Hematopoietic multipotent progenitor cell treated with erythropoietin and hydrocortisone succinate and interleukin-3 and kit ligand, for 4 days (in vitro differentiated cells): Measurements from ENCODE around the gene TRMT1.
A peak's percentile ranks its signal among the peaks of the same experiment; 100 is the strongest.
"Not testable (repeated sequence)": the region's sequence is repeated elsewhere in the genome, so short reads cannot be mapped to it uniquely, and the experiment has no call there.

Experiments used
- DNase-seq: peaks from one replicate; pipeline ENCODE4 v3.0.0-alpha.2; 2015

The TRMT1 gene

DNA sequence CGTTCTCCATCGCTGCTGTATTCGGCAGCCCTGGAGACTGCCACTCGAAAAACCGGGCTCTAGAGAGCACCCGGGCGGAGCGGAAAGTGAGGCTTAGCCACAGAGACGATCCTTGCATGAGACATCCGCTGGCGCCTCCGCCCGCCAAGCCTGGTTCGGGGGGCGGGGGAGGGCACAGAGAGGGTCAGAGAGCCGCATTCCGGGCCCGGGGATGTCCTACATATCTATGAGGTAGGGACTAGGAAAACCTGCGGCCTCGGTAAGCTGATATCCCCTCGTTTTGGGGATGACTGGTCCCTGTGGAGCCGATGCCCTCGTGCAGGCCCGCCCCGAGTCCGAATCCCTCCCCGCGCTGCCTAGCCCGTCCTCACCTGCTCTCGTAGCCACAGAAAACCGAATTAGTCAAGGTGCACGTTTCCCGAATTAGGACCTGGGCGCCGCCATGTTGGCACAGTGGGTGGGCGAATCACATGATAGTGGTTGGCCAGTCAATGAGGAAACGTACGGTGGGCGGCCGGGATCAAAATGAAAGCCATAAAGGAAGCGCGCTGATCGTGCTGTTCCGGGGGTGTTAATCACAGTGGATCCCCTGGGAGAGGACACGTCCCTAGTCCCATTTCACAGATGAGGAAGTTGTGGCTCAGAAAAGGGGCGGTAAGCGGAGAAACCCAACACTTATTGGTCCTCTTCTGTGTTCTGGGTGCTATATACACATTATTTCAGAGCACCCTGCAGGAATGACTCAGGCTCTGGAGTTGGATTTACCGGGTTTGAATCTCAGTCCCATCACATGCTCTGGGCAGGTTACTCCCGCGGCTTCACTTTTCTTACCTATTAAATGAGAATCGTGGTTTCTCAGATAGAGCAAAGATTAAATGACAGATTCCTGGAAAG is at the start of gene TRMT1:
TRMT1 (minus strand) TSS at position 459 of the 894 bp plus-strand sequence; CDS start at position 118, 341 bp downstream.
- DNase-seq, result peak; percentile 98

DNA sequence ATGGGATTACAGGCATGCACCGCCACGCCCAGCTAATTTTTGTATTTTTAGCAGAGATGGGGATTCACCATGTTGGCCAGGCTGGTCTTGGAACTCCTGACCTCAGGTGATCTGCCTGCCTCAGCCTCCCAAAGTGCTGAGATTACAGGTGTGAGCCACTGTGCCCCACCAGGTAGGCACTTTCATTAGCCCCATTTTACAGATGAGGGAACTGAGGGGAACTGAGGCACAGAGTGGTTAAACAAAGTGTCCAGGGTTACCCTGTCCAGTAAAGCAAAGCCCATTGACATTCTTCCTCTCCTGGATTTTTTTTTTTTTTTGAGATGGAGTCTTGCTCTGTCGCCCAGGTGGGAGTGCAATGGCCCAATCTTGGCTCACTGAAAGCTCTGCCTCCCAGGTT is 49.6 kb upstream of the TRMT1 start:
- DNase-seq, result not testable (repeated sequence)

DNA sequence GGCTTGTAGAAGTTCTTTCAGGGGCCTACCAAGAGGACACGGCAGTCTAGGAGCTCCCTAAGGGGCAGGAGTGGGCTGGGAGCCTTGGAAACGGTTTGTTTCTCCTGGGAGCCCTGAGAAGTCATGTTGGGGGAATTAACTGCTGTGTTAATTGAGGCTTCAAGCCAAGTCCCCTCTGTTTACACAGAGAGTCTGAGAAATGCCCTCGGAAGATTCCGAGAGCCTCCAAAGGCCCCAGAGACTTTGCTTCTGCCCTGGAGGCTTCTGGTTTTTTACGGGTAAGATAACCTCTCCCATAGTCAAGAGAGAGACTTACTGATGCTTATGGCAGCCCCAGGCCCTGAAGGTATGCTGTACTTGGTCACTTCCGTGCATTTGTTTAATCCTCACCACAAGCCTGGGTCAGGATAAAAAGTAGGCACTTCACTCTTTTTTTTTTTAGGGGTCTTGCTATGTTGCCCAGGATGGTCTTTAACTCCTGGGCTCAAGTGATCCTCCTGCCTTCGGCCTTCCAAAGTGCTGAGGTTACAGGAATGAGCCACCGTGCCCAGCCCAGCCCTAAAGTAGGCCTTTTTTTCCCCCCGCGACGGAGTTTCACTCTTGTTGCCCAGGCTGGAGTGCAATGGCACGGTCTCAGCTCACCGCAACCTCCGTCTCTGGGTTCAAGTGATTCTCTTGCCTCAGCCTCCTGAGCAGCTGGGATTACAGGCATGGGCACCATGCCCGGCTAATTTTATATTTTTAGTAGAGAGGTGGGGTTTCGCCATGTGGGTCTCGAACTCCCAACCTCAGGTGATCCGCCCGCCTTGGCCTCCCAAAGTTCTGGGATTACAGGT is 48.8 kb upstream of the TRMT1 start:
- no peak for DNase-seq

DNA sequence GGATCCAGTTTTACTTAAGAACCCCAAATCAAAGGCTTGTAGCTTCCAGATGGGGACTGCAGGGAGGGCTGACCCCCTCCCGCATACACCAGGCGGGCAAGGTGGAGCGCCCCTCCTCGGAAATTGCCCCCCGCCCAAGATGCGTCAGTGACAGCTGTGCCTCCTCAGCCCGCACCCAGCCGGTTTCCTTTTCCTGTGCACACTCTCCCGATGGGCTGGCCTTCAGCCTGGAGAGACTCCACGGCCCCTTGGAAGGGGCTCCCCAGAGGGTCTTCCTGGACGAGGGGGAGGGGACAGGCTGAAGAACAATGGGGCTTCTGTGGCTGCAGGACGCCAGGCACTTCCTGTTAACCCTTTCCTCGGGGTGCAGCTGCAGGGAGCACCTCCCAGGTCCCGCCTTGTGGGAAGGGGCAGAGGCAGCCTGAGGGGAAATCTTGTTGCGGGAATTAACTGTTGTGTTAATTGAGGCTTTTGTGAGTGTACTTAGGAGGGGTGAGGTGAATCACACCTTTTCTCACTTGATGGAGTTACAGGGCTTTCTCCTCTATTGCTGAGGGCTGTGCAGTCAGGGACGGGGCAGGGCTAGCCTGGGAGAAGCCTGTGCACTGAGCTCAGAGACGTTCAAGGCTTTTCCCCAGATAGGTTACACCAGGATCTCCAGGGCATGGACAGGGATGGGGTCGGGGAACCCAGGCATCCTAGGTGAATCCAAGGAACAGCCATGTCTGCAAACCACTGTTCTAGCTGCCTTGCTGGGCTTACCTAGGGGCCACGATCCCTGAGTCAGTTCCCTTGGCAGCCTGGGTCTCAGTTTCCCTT is 48.0 kb upstream of the TRMT1 start:
- DNase-seq, result peak; percentile 77

DNA sequence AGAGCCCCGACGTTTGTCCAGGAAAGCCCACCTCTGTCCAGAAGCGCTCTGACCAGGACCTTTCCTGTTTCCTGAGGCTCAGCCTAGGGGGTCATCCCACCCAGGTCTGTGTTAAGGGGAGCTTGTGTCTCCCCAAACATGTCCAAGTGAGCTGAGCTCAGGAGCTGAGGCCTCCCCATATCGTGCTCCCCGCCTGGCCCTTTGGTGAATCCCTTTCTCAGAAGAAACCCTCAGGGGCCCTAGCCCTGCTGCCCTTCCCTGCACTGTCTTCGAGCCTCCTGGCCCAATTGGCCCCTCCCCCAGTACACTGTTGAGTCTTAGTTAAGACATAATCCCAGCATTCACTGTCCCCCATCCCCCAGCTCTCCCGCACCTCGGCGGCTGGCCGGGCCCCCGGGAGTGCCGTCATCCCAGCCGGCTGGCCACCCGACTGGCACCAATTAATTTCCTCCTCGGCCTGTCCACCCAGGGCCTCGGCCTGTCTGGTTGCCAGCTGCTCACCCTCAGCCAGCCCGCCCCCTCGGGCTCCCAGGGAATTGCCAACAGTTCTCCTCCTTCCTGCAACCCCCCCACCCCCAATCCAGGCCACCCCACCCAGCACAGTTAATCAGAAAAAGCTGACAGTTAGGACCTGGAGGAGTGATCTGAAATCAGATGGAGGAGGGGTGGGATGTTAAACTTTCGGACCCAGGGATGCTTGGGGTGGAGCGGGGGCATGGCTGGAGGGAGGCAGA is 47.2 kb upstream of the TRMT1 start:
- DNase-seq, result peak; percentile 82

DNA sequence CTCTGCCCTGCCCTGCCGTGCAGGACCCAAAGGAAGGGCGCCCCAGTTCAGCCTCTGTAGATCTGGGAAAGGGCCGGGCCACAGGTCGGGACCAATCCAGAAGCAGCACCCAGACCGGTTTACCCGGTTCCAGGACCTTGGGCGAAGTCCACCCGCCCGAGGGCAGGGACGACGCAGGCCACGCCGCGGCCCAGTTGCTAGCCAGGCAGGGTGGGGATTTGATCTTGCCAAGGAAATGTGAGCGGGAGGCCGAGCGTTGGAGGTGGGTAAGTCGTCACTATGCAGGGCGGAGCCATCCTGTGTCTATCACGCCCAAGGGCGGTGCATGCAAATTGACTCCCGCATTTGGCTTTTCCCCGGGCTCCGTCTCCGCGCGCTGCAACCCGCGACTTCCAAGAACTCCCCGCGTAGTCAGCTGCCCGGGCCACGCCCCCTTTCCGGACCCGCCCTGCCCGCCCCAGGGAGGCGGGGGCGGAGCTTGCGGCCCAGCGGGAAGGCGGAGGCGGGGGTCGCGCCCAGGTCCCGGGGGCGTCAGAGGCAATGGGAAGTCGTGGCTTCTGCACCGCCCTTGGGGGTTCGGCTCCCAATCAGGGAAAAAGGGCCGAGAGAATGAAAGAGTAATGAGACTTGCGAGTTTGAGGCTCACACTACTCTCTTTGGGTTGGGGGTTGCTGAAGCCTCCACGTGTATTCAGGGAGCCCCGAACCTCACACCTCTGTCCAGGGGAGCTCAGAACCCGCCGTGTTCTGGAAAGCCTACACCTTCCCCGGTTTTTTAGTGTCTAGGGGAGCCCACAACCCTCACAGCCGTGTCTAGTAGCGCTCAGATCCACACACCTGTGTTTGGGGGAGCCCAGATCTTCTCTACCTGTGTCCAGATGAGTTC is 46.4 kb upstream of the TRMT1 start:
- DNase-seq, result peak; percentile 99

DNA sequence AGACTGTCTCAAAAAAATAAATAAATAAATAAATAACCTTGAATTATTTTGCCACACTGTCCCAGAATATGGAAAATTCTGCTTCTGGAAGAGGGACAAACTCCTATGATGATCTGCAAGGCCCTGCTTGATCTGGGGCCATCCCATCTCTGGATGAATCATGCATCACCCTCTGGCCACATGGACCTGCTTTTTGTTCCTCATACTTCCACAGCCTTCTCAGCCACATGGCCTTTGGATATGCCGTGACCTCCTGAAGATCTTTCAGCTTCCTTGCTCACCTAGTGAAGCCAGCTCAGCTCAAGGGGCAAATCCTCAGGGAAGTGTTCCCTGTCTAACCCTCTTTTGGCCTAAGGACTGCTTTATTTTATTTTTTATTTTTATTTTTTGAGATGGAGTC is 44.0 kb upstream of the TRMT1 start:
- no peak for DNase-seq

DNA sequence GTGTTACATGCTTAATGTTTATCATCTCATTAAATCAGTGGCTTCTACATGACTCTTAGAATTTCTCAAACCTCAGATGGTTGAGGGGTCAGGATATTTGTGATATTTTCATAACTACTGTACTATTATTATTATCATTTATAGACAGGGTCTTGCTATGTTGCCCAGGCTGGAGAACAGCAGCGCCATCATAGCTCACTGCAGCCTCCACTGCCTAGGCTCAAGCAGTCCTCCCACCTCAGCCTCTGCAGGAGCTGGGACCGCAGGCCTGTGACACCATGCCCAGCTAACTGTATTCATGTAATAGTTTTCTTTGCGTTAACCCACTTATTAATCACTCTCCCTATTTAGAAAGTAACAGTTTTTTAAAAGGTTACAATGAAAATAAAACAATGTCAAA is 43.2 kb upstream of the TRMT1 start:
- DNase-seq, result no peak

DNA sequence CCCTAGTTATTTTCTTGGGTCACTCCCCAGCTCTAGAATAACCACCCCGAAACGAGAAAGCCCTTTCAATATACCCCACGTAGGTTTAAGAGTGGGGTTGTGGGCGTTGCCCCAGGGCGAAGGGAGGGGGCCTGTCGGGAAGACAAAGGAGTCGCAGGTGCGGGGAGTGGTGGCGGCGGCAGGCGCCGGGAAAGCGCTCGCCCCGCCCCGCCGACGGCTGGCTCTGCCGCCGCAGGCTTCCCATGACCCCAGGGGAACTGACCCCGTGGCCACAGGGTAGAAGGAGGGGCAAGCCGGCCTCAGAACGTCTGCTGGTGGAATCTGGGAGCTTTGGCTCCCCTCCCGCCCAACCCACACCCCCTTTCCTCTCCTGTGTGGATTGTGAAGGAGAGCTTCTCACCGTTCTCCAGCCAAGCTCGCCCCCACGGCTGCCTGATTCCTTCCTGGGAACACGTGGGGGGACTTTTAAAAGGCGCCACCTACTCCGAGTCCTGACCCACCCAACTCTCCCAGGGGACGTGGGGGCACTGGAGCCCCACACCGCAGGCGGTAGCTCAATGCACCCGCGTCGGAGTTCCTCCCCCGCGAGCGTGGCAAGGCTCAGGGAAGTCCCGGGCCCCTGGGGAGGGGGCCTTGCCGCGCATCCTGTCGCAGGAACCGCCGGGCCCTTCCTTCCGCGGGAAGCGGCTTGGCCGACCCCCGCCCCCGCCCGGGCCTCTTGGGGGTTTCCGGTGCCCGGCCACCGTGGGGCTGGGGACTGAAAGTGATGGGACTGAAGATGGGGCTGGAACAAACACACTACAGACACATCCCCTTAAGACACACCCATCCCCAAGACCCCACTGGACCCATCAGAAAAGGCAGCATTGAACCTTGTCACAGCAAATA is 39.2 kb upstream of the TRMT1 start:
- peak; percentile 70 for DNase-seq

DNA sequence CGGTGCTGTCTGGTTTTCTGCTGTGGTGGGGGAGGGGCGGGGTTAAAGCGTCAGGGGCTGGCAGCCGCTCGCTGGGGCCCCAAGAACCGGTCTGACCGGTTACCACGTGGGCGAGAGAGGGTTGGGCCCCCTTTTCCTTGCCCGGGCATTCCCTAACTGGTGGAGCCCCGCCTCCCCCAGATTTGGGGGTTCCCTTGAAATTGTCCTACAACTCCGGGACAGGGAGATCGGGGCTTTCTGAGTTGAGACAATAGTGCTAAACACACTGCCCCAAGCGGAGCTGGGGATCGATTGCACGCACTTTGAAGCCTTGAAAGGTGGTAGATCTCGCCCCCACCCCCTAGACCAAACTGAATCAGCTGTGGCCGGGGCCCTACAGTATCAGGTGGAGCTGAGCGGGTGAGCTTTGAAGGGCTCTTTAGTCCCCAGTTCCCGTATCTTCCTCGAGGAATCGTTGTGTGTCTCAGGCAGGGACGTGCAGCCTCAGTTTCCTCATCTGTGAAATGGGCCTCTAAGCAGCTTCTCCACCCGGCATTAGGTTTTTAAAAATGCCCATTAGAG is 38.5 kb upstream of the TRMT1 start:
- DNase-seq, result peak; percentile 82

DNA sequence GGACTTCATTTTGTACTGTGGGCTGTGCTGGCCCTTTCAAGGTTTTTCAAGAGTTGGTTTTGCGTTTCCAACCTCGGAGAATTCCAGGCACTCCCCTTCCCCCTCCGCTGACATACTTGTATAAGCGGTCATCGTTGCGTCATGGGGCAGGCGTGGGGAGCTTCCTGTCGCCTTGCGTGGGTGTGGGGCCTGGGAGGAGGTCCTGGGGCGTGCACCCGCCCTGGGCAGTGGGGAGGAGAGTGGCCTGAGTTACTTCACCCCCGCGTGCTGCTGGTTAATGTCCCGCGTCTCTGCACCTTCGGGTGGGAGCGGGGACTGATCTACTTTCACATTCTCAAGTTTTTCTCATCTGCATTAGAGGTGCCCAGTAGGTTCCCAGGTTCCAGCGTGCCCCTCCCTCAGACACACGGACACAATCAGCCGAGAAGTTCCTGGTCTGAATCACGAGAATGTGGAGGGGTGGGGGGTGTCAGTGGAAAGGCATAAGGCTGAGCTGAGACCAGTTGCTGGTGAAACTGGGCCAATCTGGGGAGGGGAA is 37.8 kb upstream of the TRMT1 start:
- peak; percentile 86 for DNase-seq

DNA sequence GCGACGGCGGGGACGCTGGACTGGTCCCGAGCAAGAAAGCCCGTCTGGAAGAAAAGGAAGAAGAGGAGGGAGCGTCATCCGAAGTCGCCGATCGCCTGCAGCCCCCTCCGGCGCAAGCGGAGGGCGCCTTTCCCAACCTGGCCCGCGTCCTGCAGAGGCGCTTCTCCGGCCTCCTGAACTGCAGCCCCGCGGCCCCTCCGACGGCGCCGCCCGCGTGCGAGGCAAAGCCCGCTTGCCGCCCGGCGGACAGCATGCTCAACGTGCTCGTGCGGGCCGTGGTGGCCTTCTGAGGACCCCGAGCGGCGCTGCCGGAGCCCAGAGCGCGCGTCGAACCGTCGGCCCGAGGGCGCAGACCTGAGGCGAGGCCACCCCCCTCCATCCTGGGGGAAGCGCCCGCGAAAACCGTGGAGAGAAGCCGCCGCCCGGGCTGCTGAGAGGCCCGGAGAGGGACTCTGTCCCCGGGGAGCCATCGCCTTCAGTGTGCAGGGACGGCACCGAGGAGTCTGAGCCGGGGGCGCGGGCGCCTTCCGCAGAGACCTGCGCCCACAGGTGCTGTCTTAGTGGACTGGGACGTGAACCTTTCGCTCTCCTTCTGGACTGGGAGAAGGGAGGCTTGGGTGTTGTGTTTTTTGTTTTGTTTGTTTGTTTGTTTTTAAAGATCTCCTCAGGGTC is 37.2 kb upstream of the TRMT1 start:
- DNase-seq, result peak; percentile 79

DNA sequence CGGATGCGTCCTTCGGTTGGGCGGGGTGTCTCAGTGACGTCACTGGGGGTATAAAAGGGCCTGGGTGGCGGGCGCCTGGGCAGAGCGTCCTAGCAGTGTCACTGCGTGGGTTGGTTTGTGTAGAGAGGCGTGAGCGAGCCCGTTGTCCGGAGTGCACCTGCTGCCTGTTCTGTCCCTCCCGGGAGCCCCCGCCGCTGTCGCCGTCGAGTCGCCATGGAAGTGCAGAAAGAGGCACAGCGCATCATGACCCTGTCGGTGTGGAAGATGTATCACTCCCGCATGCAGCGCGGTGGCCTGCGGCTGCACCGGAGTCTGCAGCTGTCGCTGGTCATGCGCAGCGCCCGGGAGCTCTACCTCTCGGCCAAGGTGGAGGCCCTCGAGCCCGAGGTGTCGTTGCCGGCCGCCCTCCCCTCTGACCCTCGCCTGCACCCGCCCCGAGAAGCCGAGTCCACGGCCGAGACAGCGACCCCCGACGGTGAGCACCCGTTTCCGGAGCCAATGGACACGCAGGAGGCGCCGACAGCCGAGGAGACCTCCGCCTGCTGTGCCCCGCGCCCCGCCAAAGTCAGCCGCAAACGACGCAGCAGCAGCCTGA is 36.5 kb upstream of the TRMT1 start:
- peak; percentile 97 for DNase-seq

DNA sequence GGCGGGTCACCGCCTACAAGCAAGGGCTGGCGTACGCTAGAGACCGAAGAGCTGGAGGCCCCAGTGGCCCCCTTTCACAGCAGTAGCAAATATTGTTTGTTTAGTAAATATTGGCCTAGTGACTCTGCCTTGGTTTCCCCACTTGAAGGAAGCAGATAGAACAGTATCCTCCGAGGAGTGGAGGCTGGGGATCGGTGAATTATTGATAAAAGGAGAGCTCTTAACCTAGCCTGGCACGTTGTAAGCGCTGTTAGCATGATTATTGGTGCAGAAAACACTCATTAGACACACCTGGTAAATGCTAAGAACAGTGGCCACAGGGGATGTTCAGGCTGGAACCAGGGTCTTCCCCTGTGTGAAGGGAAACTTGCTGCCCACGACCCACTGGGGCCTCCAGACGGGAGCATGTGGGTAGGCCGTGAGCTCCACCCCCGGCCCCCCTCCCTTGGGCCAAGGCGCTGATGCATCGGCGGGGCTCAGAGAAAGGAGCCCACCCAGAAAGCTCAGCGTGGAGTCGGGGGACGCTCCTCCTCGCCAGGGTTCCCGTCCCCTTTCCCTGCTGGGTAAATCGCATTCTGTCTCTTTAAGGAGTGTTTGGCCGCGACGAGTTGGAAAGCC is 35.9 kb upstream of the TRMT1 start:
- DNase-seq, result no peak

DNA sequence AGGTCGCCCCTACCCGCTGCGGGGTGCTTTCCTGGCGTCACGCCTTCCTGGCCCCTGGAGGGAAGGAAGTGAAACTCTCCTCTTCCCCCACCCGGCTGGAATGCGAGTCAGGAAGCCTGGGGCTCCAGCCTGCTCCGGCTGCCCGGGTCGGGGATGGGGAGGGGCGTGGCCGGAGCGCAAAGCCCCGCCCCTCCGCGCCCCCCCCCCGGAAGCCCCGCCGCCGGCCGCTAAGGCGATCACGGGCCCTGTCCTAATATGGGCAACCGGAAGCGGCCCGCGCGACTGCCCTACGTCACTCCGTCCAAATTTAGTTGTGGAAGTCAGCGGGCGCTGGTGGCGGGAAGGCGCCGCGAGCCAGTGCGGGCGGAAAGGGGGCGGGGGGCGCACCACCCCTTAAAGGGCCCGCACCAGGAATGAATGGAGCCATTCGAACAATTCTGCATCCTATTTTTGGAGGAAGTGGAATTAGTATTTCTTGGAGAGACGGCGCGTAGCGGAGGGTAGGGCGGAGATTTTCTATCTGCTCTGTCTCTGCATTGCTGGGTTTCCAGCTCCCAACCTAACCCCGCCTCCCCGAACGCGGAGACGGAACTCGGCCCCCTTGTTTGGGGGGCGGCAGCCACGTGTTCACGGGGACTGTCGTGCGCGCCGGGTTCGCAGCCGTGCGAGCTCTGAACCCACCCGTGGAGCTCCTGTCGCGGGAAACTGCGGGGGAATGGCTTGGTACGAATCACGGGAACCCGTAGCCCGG is 35.2 kb upstream of the TRMT1 start:
- peak; percentile 98 for DNase-seq

DNA sequence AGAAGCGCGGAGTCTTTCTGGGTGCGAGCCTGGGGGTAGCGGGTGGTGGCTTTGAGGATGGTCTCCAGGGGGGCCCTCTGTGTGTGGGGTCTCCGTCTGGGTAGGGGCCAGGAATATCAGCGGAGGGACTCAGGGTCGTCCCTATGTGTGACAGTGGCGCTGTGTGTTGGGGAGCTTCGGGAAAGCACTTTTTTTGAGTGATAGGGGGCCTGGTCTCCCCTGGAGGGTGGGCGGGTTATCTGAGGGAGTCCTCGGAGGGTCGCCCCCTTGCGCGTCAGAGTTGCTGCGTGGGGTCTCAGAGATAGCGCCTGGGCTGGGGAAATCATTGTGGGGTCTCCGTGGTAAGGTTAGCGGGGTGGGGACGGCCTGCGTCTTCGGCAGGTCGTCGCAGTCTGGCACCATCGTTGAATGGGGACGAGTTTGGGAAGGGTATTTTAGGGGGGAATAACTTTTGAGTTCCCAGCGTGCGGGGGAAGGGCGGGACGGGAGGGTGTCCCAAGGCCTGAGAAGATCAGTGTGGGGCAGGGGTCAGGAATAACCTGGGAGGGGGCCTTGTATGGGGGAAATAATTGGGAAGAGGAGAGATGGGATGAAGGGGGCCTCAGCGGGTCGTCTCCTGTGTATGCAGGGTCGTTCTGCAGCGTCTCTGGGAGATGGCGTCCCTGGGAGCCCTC is 34.5 kb upstream of the TRMT1 start:
- peak; percentile 52 for DNase-seq
